GM18868 (cell line): ENCODE measurements around the gene BHLHE23.

ENCODE experiments used
- ATAC-seq: cut with Tn5 transposase; IDR thresholded peaks from one replicate; pipeline ENCODE4 v1.9.1; 2021; ENCODE audit warnings: mild to moderate bottlenecking, moderate library complexity; ENCODE audit not compliant: unreplicated experiment

BHLHE23 gene

DNA sequence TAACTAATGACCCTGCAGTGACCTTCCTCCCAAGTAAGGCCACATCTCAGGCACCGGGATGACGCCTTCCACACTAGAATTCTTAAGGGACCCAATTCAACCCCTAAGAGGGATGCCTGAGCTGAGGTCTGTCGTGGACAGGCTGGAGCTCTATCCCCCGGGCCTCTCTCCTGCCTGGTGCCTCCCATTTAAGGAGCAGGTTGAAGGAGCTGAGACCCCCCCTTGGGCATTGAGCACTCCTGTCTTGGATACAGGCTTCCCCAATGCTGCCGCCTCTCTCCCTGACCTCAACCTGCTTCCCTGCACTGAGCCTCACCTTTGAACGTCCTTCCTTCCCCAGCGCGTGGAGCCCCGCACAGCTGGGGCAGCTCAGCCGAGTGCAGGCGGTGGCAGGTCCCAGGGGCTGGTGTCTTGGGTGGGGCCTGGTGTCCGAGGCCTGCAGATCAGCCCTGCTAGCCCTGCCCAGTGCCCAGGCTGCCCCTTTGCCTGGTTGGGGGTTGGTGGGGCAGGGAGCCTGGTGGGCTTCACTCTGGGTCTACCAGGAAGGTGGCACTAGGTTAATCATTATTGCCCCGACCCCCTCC, 19.9 kb upstream of the BHLHE23 start:
- no peak for ATAC-seq

DNA sequence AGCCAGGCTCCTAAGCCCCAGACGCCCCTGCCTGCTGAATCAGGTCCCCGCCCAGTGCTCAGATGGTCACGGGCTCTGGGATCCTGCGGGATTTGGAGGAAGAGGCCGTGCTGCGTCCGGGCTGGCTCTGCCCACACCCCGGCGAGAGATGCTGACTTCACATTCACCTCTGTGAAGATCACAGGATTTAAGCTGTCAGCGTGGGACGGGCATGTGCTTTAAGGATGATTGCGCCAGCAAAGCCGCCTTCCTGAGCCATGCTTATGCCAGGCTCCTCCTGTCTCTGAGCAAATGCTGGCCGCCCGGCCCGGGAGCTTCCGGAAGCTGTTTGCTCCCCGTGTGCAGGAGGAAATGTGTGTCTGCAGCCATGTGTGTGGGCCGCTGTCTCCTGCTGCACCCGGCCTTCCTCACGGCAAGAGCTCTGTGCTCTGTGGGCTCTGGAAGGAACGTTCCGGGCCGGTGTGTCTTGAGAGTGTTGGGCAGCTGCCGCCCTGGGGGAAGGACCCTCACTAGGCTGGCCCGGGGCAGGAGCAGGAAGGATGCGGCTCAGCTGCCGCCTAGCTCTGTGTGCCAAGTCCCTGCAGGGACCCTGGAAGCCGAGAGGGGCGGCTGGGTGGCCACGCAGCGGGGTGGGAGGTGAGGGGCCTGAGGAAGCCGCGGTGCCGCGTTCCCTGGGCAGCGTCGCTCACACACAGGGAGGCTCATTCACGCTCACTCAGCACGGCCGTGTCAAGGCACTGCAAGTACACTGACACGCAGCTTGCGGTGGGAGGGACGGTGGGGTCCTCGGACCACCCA, 19.0 kb upstream of the BHLHE23 start:
- ATAC-seq: no peak

DNA sequence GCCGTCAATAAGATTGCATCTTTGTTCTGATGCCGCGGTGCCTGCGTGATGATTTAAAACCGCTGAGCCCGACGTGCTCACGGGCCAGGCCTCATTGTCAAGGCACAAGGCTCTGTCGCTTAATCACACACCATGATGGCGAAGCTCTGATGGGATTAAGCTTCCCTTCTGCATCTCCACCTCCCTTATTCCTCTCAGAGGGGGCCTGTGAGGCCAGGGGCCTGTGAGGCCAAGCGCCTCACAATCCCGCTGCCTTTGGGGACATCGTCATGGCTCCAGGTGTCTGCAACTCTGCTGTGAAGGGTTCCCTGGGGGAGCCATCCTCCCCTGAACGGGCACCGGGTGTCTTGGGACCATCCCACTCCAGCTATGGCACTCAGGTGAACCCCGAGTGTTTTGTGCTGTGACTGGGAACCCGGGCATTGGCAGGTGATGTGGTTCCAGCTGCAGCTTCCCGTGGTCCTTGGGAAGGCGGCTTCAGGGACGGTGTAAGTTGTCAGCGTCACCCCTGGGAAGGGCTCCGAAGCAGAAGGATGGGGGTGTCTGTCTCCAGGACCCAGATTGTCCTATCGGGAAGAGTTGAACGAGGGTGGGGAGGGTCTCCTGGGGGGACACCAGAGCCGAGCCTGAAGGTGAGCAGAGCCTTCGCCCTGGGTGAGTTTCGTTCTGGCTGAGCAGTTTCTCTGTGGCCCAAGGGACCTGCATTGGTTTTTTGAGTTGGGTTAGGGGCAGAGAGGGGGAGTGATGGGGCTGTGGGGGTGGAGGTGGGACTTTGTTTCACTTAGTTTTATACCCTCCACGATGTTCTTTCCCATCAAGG, 18.0 kb upstream of the BHLHE23 start:
- no peak for ATAC-seq

DNA sequence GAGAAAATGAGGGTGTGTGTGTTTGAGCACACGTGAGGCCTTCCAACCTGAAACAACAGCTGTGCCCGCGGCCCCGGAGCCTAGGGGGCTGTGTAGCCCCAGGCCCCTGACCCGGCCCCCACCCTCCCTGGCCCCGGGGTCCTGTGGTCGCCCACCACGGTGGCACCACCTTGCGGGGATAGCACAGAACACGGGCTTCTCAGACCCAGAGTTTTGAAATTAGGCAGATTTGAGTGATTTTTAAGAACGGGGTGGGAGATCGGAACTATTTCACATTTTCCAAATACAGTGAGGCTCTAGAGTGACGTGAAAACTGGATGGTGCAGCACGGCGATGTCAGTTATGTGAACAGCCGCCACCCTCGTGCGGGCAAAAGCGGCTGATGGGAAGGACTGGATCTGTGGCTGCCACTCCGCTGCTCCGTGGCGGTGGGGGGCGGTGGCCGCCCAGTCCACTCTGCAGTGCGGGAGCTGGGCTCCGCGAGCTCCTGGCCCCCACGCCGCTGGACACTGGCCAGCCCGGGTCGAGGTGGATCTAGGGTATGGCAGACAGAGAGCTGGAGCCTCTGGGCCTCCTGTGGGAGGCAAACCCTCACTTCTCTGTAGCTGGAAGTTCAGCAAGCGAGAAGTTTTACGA, 17.3 kb upstream of the BHLHE23 start:
- ATAC-seq: no peak

DNA sequence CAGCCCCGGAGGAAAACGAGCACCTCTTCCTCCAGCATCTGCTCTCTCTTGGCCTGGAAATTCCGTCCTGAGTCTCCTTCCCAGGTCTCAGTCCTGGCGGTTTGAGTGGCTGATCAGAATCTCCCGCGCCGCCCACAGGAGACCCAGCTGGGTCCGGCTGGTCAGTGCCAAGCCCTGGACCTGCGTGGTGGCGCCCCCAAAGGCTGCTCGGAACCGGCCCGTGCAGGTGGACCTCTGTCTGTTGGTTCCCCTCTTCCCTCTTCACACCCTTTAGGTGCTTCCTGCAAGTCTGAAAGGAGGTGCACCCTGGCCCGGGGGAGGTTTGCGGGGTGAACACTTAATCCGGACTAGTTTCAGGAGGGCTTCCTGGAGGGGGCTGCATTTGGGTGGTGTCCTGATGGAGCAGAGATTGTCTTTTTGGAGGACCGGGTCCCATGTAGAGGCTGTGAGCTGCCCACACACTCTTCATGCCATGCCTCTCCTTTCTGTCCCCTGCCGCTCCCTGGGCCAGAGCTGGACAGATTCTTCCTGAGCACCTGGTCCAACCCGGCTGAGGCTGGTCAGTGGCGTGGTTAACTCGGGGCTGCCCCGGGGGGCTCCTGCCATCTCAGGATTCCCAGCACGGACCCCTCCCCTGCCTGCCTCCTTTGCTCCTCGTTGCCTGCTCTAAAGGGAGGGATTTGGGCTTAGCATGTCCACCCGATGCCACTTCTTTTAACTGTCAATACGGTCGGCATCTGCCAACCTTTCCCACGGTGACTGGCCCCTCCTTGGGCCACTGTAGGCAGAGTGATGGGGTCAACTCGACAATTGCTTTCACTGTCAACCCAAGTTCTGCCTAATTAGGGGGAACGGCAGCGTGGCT, 16.5 kb upstream of the BHLHE23 start:
- no peak for ATAC-seq

DNA sequence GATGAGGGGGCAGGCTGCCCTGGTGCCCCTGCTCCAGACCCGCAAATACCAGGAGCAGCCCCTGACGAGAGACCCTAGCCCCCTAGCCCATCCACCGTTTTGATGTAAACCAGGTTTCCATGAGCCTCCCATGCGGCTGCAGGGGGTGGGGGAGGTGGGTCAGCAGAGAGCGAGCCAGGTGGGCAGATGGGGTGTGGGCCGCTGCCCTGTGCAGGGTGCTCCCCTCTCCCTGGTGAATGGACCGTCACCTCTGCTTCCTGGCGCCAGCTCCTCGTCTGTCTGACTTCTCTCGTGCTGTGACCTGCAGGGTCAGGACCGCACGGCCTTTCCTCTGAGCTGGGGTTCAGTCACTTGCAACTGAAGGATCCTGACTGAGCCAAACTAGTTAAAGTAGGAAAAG, 15.7 kb upstream of the BHLHE23 start:
- no peak for ATAC-seq

DNA sequence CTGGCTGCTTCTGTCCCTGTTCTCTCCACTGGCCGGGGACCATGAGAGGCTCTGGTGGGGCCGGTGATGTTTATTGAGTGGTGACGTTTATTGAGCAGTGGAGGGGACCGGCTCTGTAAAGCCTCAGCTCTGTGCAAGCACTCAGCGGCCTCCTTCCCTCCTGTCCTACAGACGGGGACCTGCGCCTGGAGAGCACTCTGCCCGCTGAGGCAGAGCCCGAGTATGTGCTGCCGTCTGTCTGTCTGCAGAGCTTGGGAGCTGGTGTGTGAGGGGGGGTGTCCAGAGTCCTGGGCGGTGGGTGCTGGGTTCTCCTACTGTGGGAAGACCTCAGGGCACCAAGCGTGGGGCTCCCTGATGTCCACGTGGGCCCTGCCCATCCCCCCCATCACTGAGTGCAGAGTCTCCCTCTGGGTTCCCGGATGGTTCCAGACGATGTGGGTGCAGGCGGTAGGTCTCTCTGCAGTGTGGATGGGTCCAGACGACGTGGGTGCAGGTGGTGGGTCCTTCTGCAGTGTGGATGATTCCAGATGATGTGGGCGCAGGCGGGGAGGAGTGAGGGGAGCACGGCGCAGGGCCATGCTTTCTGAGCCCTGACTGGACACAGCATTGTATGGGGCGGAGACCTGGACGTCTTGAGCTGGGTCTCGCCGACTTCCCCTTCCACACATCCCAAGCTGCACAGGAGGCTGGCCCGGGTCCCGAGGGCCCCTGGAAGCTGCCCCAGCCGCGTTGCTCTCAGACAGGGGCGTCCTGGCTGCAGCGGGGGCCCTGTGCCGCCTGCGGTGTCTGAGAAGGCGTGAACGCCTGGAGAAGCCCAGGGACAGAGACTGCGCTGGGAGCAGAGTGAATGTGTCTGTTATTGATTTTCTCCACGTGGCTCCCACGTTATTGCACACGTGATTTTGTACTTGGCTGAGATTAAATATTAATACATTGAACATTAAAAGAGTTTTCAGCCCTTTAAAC, 14.9 kb upstream of the BHLHE23 start:
- no peak for ATAC-seq

DNA sequence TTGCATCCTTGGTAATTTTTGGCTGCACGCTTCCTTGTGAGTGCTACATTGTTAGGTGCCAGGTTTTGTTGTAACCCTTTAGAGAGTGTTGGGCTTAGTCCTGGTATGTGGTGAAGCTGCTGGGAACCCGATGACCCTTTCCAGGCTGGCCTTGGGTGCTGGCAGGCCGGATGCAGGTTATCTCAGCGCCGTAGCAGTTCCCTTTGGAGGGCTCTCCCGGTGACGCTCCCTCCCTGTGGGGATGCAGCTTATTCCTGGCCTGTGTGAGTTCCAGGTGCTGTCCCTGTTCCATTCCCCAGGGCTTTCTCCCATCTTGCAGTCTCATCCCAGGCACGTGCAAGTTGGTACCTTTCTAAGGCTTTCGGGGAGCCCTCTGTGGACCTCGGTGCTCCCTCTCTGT, 13.9 kb upstream of the BHLHE23 start:
- no peak for ATAC-seq

DNA sequence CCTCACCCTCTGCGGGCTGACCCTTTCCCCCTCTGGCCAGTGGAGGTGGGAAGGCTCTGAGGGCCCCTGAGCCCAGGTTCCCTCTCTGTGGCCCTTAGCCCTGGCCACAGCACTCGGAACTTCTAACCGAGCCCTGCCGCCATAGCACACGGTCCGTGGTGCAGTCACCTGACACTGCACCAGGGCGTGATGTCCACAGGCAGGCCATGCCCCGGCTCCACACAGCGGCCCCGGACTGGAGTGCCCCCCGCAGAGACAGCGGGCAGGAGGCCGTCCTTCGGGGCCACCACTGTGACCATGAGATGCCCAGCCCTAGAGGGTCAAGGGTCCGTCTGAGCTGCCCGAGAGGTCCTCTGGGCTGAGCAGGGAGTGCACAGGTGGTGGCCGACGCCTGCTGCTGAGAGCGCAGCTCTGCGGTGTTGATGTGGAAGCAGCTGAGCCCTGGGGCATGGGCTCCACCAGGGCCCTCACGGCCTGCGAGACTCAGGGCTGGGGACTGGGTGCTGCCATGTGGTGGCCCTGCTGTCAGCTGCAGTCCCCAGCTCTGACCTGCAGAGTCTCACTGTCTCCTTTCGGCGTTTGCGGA, 11.2 kb upstream of the BHLHE23 start:
- no peak for ATAC-seq

DNA sequence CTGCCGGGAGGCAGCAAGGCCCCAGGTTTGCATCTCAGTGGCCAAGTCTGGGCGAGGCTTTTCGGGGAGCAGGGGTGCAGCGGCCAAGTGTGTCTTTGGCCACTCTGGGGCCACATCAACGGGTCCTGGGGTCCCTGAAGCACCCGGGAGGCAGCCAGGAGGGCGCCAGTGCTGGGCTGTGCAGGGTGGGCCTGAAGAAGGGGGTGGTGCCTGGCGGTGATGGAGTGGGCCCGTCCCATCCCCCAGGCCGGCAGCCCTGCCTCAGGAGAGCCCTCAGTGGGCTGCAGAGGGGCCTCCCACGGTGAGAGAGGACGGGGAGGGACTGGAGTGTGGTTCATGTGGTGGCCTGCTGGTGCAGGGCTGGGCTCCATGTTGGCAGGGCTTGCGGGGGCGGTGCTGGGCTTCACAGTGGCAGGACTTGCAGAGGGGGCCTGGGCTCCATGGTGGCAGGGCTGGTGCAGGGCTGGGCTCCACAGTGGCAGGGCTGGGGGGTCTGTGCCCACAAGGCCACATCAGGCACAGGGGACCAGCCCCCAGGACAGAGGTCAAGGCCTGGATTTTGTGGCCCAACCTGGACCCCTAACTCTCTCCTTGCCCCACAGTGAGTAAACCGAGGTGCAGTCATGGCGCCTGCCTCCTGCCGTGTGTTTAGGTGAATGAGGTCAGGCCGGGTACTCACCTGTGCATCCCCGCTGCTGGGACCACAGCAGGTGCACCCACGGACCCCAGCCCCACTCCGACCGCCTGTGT, 10.5 kb upstream of the BHLHE23 start:
- ATAC-seq: no peak

DNA sequence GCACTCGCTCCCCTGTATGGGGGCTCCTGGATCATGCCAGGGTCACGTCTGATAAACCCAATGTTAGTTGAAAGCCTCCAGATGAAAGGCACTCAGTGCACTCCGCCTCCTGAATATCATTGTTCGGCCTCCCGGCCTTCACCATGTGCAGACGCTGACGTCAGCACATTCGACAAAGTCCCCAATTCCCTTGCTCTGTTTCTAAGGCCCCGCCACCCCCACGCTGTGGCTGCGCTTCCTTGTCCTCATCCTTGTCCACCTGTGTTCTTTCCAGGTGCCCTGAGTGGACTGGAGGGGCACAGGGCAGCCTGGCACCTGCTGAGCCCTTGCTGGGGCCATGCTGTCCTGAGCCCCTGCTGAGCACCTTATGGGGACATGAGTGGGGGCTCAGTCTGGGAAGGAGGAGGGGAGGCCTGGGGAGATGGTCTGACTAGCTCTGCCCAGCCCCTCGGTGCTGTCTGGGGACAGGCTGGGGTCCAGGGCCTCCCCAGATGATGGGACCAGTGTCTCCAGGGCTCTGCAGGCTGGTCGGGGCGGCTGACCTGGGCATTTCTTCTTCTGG, 9.8 kb upstream of the BHLHE23 start:
- ATAC-seq: no peak

DNA sequence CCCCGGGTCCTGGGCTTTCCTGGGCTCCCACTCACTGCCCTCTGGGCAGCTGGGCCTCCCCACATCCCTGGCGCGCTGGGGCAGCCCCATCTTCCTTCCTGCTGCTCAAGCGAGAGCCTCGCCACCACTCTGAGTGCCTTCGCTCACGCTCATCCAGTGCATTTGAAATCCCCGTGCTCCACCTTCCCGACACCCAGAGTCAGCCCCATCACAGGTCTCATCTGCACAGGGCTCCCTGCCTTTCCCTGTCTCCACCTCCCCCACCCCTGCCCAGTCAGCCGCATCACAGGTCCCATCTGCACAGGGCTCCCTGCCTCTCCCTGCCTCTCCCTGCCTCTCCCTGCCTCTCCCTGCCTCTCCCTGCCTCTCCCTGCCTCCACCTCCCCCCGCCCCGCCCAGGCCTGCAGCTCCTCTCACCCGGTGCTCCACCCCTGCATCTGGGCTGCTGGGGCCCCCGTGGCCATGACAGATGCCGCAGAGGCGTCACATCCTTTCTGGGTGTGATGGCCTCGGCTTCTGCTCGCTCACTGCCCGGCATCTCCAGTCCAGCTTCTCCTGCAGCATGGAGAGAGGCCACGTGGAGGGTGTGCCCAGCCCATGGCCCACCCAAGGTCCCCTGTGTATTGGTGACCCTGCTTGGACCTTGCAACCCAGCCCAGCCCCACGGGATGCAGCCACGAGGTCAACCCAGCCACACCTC, 9.0 kb upstream of the BHLHE23 start:
- no peak for ATAC-seq

DNA sequence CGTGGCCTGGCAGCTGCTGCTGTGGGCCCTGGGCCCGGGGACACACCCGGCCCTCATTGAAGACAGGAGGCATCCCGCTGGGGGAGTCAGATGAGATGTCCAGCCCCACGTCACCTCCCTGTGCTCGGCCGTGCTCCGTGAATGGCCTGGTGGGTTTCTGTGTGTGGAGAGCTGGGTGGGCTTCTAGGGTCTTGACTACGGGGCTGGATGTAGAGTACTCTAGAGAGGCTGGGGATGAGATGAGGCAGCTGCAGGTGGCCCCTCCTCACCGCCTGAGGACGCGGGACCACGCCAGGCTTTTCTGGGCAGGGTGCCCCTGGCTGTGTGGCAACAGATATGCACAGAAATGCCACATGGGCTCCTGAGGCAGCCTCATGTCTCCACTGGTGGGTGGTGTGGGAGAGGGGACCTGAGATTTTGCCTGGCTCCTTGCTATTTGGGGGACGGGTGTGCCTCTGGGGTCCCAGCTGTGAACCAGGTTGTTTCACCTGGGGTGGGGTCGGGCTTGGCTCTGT, 8.4 kb upstream of the BHLHE23 start:
- ATAC-seq: no peak

DNA sequence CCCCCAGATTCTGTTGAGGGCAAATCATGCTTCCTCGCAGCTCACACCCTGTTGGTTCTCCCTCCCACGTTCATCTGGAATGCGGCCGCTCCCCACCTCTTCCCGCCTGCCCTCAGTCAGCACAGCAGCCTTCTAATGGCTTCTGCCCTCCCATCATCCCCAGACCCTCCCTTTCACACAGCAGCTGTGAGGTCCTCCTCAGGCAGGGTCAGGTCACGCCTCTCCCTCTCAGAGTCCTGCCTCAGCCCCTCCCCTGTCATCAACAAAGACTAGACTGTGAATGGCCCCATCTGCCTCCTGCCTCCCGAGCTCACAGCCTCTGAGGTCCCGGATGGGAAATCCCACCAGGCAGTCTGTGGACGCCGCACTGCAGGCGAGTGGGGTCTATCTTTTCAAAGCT, 7.9 kb upstream of the BHLHE23 start:
- peak; percentile 37 for ATAC-seq

DNA sequence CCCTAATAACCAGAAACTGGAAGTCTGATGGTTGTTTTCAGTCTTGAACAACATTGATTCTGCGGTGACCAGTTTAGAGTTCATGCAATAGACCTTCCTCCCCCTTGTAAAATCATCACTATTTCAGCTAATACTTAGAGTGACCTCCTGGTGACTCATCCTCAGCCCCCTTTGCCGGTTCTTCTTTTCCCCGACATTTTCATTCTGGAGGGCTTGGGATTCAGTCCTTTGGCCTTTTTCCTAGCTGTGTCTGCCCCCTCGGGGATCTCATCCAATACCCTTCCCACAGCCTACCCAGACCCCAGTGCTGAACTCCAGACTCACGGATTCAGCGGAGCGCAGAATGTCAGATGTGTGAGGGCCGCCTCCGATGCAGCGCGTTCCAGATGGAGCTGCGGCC, 7.5 kb upstream of the BHLHE23 start:
- ATAC-seq: no peak

DNA sequence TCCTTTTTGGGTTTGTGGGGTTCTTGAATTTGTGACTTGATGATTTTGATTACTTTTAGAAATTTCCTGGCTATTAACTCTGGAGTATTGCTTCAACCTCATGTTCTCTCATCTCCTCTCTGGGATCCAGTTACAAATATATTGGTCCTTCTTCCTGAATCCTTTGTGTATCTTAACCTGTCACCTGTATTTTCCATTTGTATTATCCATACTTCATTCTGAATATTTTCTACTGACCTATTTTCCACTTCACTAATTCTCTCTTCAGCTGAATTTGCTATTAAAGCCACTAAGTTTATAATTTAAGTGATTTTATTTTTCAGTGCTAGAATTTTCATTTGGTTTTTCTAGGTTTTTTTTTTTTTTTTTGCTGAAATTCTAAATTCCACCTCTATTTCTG, 6.4 kb upstream of the BHLHE23 start:
- ATAC-seq: no peak

DNA sequence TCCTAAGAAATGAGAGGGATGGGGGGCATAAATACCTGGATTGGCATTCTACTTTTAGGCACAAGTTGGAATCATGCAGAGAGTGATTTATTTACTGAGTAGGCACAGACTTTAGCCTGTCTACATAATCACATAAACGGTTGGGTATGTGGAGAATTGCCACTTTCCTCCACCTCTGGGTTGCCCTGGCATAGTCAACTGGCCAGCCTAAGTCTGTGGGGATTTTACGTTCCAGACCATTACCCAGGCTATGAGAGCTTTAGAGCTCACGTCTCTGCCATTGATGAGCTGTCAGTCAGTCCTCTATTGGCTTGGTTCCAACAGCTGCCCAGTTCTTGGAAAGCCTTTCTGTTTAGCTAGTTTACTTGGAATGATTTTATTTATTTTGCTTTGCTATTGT, 5.0 kb upstream of the BHLHE23 start:
- no peak for ATAC-seq
